KOPT-K1 (cell line): ENCODE results near the gene SLC47A2.

Experiments
- H3K27ac ChIP-seq: fragments of 200-600 bp; sonication (generic); 2 replicates; pipeline ENCODE4 v1.5.1; 2016; ENCODE audit warnings: antibody characterized with exemption, mild to moderate bottlenecking, low read depth, low read length; ENCODE audit not compliant: poor library complexity, severe bottlenecking
- H3K36me3 ChIP-seq: fragments of 200-600 bp; sonication (generic); 2 replicates; pipeline ENCODE4 v1.5.1; 2017; ENCODE audit warnings: antibody characterized with exemption, mild to moderate bottlenecking, low read length, moderate library complexity; ENCODE audit not compliant: insufficient read depth
- H3K9me3 ChIP-seq: fragments of 200-600 bp; sonication (generic); 2 replicates; pipeline ENCODE4 v1.5.1; 2017; ENCODE audit warnings: antibody characterized with exemption, low read length, mild to moderate bottlenecking; ENCODE audit not compliant: insufficient read depth, poor library complexity, severe bottlenecking

The SLC47A2 gene

DNA sequence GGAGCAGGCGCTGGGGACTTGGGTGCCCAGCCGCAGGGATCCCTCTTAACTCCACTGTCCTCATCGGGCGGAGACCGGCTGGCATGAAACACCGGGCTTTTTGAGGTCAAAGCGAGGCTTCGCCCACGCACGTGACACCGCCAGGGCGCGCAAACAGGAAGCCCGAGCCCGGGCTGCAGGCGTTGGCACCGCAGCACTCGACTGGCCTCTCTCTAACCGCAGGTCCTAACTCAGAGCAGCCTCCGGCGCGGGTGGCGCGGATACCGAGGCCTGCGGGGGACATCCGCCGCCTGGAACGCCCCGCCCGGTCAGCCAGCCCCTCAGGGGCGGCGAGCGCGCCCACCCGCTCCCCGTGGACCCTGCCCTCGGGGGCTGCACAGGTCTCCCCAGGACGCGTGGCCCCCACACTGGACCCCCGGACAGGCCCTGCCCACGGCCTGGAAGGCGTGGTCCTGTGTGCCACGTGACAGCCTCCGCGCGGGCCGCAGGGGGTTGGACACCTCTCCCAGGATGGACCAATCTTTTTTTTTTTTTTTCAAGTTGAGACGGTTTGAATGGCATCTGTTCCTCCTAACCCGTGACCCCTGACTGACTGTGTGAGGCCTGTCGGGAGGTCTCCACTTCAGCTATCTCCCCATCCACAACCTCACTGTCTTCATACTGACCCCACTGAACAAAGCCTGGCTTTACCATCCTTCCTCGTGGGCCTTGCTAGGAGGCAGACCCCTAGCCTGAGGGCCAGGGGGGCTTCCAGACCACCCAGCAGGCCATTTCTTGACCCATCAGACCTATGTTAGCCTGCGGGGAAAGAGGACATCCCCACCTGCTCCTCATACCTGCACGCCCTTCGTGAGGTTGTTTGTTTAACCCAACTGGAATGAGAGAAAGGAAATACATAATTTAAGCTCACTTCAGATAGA lies 8.4 kb upstream of the SLC47A2 start:
- H3K9me3 ChIP-seq, result no peaks in the 10 kb centered on the region
- no peak overlapping the region for H3K27ac ChIP-seq
- H3K36me3 ChIP-seq, result no peaks in the 10 kb centered on the region

DNA sequence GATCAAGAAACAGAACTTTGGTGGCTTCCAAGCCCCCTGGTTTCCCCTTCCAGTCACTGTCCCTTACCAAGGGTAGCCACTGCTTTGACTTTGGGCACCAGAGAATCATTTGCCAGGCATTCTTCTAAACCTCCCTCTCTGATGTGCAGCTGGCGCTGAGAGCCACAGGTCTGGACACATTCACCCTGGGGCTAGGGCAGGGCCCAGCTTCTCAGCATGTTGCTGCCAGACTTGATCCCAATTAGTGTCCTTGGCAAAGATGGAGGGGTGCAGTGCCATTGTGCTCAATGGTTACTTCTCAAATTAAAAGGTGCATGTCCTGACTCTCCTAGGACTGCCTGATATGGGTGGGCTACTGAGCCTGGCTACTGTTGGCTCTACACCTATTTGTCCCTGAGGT lies 7.6 kb upstream of the SLC47A2 start:
- no peak overlapping the region for H3K27ac ChIP-seq
- H3K36me3 ChIP-seq, result no peaks in the 10 kb centered on the region
- H3K9me3 ChIP-seq, result no peaks in the 10 kb centered on the region

DNA sequence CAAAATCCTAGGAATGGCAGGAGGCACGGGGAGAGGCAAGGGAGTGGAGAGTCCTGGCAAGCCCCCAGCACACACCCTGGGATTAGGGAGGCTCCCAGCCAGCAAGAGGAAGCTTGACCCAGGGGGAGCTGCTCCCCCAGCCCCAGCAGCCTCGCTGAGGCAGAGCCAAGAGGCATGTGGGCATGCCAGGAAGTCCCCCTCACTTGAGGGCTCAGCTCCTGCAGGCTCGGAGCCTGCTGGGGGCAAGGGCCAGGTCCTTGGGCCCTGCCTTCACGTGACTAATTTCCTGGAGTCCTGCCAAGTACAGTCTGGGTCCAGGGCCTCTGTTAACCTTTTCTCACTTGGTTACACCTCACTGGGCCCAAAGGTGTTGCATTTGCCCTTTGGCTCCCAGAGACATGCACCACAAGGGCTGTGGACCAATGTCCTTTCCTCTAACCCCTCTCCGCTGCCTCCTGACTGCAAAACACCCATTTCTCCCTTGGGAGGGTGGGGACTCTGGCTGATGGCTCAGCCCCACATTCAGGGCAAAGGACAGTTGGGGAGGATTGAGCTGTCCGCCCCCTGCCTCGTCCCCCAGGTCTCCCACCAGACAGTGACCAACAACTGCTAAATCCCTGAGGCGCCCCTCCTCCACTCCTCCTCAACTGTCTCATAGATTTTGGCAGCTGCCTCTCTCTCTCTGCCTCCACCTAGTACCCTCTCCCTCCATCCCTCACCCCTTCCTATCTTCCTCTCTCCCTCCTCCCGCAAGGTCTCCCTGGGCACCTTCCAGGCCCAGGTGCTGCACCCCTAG lies 4.4 kb upstream of the SLC47A2 start:
- Histone ChIP-seq H3K9me3 (no peaks in the 10 kb centered on the region), H3K27ac (no peak overlapping the region), H3K36me3 (no peaks in the 10 kb centered on the region)

DNA sequence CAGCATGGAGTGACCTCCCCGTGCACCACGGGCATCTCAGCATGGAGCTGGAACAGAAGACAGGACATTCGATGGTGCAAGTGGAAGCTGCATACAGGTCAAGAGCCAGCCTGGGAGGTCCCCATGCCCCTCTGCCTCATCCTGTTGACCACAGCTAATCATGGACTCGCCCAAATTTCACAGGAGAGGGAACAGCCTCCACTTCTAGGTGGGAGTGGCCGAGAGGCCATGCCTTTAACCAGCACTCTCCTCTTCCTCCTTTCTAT lies 3.8 kb upstream of the SLC47A2 start:
- H3K36me3 ChIP-seq, result no peaks in the 10 kb centered on the region
- no peak overlapping the region for H3K27ac ChIP-seq
- H3K9me3 ChIP-seq, result no peaks in the 10 kb centered on the region

DNA sequence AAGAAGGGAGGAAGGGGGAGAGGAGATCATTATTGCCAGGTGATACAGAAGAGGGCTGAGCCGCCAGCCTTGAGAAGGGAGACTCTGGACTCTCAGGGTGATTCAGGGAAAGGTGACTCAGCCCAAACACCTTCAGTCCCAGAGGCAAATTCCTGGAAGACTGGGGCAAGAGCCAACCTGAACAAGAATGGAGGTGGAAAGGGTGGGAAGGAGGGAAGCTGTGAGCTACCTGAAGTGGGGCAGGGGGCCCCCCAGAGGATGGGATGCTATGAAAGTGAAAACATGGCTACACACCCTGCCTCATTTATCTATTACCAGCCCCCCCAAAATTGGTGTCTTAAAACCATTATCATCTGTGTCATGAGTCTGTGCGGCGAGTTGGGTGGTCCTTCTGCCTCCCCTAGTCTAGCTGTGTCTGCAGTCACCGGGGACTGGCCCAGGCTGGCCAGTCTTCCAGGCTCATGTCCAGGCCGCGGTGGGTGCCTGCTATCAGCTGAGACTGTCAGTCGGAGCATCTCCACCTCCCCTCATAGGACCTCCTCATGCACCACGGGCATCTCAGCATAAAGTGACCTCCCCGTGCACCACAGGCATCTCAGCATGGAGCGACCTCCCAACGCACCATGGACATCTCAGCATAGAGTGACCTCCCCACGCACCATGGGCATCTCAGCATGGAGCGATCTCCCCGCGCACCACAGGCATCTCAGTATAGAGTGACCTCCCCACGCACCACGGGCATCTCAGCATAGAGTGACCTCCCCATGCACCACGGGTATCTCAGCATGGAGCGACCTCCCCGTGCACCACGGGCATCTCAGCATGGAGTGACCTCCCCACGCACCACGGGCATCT lies 3.2 kb upstream of the SLC47A2 start:
- Histone ChIP-seq H3K9me3 (no peaks in the 10 kb centered on the region), H3K27ac (no peak overlapping the region), H3K36me3 (no peaks in the 10 kb centered on the region)

DNA sequence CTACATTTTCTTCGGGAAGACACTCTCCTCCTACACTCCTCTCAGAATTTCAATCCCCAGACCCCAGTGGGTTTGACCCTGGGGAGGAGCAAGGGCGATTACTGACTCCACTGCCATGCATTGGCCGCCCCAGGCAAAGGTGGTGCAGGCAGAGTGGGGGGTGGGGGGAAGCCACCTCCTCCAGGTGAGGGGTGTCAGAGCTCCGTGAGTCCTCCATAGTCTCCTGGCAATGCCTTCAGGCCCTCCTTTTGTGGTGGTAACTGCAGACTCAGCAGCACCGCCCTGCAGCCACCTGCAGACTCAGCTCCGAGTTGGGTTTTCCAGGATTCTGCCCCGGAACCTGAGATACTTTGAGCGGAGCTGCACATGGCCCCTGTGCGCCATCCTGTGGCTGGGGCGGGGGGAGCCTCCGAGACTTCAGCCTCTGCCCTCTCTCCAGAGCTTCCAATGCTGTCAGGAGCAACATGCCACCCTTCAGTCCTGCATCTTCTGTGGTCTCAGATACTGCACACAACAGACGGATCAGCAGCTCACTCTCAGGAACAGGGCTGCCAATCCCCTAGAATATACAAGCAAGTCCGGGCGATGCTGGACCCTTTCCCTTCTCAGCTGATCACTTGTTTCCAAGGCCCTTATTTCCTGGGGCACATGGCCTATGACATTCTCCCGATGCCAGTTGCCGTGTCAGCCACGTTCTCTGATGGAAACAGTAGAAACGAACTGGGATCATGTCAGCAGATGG lies 2.4 kb upstream of the SLC47A2 start:
- Histone ChIP-seq H3K9me3 (no peaks in the 10 kb centered on the region), H3K27ac (no peak overlapping the region), H3K36me3 (no peaks in the 10 kb centered on the region)

DNA sequence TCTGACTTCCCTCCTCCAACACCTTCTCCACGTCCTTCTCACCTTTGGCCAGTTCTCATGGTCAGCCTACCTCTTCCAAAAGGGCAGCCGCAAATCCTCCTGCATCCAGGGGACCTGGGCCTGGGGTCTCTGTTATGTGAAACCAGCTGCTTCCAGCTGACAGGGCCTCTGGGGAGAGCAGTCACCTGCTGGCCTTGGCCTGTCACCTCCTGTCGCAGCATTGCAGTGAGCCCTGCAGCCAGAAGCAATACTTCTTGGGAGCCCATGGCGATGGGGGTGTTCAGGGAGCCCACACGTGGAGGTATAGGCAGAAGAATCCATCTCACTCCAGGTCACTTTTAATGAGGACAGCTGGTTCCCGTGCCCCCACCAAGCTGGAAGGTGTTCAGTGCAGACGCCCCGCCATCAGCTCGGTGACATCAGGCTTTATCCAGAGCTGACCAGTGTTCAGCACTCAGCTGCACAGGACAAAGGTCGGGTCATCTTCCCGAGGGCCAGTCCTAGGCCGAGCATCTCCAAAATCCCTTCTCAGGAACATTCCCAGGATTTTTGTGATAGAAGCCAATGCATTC lies 1.7 kb upstream of the SLC47A2 start:
- H3K9me3 ChIP-seq, result no peaks in the 10 kb centered on the region
- H3K36me3 ChIP-seq, result no peaks in the 10 kb centered on the region
- no peak overlapping the region for H3K27ac ChIP-seq

DNA sequence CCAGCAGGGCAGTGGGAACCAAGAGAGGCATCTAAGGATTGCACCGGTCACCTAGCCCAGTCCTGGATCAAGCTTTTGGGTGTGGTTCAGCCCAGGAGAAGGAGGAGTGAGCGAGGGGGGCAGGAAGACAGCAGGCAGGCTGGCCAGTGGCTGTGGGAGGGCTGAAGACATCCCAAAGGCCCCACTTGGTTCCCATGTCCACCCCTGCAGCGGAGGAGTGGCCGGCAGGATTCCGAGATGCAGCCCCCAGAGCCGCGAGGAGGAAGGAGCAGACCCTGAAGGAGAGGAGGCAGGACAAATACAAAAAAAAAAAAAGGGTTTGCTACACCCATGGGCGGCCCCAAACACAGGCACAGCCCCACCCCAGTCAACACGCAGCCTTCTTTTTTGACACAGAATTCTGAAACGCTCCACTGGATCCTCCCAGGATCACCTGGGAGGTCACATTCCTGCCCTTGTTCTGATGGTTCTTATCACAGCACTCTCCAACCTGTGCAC lies 1.1 kb upstream of the SLC47A2 start:
- no peak overlapping the region for H3K27ac ChIP-seq
- no peaks in the 10 kb centered on the region for H3K36me3 ChIP-seq
- no peaks in the 10 kb centered on the region for H3K9me3 ChIP-seq

DNA sequence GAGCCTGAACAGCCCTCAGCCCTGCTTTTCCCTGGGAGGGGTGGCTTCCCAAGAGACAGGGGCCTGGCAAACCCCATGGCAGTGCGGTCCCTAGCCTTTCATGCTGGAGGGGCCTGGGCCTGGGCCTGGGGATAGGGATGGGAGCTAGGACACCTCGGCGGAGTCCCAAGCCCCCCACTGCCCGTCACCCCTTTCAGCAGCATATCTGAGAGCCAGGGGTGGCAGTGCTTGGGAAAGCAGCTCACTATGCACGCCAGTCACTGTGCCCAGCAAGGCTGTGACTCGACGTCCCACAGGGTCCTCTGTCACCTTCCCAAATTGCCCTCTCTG lies 612 bp upstream of the SLC47A2 start:
- Histone ChIP-seq H3K9me3 (no peaks in the 10 kb centered on the region), H3K27ac (no peak overlapping the region), H3K36me3 (no peaks in the 10 kb centered on the region)

DNA sequence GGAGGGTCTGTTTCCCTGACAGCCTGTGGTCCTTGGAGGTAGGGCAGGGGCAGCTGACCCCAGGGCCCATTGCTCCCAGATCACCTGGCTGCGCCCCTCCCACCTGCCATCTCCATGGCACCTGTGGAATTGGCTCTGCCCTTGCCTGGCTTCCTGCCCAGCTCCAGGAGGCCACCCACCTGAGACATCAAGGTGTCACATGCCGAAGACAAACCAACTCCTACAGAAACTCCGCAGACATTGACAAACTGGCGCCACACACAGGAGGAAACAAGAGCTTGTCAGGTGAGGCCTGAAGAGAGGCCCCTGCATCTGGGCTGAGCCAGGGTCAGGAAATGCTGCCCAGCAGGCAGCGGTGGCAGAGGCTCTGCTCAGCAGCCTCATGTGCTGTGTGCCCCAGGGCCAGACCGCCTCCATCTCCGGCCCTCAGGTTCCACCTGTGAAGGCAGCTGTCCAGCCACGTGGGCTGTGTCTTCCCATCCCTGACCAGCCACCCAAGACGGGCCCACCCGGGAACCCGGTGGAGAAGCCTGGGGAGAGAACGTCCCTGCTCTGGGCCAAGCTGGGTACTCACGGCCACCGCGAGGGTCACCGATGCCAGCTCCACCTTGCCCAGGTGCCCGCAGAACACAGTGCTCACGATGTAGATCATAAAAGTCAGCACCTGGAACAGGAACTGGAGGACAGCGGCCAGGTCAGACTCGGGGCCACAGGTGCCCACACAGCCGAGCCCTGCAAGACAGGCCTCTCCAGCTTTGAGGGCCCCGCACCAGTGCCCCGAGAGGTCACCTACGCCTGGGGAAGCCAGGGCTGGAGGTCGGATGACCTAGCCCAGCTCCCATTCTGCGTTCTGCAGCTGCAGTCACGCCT lies 1.6 kb downstream of the SLC47A2 start:
- H3K36me3 ChIP-seq, result no peaks in the 10 kb centered on the region
- no peak overlapping the region for H3K27ac ChIP-seq

DNA sequence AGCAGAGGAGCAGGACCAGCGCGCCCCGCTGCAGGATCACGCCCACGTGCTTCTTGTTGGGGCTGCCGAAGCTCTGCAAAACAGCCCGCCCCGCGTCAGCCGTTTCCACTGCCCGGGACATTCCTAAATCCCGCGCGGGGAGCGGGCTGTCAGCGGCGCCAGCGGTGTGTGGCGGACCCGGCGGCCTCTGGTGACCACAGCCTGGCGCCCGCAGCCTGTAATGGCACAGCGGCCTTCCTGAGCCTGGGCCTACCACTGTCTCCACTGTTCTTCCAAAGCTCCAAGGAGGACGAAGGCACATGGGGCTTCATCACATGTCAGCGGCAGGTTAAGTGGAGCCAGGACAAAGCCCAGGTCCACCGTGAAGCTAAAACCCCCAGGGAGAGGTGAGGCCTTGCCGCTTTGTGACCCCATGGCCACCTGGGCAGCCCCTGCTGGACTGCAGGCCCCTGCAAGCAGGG lies 2.5 kb downstream of the SLC47A2 start:
- Histone ChIP-seq H3K27ac (no peak overlapping the region), H3K9me3 (no peaks in the 10 kb centered on the region), H3K36me3 (no peaks in the 10 kb centered on the region)

More for the DNA sequence above, 1.6 kb downstream of the SLC47A2 start:
- H3K9me3 ChIP-seq, result no peaks in the 10 kb centered on the region

DNA sequence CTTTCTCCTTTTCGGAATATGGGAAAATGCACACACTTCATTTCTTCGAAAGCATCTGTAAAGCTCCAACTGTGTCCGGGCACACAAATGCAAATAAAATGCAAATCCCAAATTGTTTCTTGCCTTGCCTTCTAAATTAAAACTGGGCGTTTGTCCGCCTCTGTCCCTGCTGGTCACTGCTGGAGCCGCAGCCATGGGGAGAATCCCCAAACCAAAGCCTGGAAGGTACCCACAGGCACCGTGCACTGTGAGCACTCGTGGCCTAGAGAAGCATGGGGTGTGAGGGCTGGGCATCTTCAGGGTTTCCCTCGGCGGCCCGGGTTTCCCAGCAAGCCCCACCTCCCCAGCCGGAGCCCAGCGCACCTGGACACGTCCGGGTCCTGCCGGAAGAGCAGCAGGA lies 2.9 kb downstream of the SLC47A2 start:
- Histone ChIP-seq H3K27ac (no peak overlapping the region), H3K9me3 (no peaks in the 10 kb centered on the region), H3K36me3 (no peaks in the 10 kb centered on the region)

DNA sequence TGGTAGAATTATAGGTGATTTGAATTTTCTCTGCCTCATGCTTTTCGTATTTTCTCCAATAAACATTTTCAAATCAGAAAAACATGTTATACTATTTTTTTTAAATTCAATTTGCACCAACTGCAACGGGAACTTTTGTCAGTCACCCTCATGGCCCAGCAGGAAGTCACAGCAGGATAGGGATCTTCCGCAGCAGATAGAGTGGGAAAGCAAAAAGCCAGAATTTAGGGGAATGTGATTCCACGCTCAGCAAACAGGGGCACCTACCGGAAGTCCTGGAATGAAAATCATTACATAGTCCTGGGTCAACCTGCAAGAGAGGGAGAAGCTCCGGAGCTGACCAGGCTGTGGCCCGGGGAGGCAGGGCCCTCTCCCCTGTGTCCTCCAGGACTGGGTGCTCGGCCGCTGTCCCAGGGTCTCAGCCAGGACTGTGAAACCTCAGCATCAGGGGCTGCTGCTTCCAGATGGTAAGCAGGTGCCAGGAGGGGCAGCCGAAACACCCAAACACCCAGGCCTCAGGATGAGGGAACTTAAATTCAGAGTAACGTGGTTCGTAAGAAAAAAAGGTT lies 3.9 kb downstream of the SLC47A2 start:
- H3K27ac ChIP-seq, result no peak overlapping the region
- no peaks in the 10 kb centered on the region for H3K36me3 ChIP-seq

More for the DNA sequence above, 3.9 kb downstream of the SLC47A2 start:
- H3K9me3 ChIP-seq, result no peaks in the 10 kb centered on the region
